ENCODE measurements around the gene PSMA6. TPM values are rescaled to one million over a fixed set of nuclear protein-coding genes. Genes with fewer than 3 reads are reported as not detected.

PSMA6 gene
- total RNA-seq, 6 experiments from 2014 or later, result 186 to 233 (median 222) TPM

DNA sequence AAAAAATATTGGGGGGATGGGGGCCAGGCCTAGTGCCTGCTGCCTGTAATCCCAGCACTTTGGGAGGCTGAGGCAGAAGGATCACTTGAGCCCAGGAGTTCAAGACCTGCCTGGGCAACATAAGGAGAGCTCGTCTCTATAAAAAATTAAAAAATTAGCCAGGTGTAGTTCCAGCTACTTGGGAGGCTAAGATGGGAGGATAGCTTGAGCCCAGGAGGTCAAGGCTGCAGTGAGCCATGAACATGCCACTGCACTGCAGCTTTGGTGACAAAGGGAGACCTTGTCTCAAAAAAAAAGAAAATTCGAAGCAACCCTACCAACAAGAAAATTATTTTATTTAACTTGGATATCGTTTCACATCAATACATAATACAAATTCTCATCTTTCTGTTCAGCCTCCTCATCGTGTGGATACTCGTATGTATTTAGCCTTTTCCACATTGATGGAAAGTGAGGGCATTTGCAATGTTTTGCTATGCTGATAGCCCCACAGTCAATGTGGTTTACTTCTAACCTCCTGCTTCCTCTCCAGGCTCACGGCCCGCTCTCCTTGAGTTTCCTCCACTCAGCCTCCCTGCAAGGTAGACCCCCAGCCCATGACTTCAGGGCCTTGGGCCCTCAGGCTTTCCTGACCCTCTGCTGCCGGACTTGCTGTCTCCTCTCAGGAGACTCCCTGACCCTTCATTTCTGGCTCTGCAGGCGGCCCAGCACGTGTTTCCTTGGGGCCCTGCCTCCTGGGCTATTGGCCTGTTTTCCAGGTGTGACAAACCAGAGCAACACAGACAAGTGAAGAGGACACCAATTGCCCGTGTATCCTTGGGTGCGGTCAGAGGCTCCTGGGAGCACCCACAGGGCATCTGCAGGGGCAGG lies 57.5 kb downstream of the PSMA6 start:
- Mint-ChIP-seq H3K4me1 (ENCODE audit: low read depth) (no peaks in the 10 kb centered on the region), H3K9me3 (no peaks in the 10 kb centered on the region), H3K27ac (no peak overlapping the region), H3K36me3 (ENCODE audit: low read depth) (no peaks in the 10 kb centered on the region), H3K27me3 (ENCODE audit: insufficient read depth) (peaks cover 7% of the 10 kb centered on the region), H3K4me3 (no peak overlapping the region)
- no peak for DNase-seq
- TF ChIP-seq, protein P1, sequence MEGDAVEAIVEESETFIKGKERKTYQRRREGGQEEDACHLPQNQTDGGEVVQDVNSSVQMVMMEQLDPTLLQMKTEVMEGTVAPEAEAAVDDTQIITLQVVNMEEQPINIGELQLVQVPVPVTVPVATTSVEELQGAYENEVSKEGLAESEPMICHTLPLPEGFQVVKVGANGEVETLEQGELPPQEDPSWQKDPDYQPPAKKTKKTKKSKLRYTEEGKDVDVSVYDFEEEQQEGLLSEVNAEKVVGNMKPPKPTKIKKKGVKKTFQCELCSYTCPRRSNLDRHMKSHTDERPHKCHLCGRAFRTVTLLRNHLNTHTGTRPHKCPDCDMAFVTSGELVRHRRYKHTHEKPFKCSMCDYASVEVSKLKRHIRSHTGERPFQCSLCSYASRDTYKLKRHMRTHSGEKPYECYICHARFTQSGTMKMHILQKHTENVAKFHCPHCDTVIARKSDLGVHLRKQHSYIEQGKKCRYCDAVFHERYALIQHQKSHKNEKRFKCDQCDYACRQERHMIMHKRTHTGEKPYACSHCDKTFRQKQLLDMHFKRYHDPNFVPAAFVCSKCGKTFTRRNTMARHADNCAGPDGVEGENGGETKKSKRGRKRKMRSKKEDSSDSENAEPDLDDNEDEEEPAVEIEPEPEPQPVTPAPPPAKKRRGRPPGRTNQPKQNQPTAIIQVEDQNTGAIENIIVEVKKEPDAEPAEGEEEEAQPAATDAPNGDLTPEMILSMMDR (IDR thresholded peaks at IDR 0.05), result no peak

DNA sequence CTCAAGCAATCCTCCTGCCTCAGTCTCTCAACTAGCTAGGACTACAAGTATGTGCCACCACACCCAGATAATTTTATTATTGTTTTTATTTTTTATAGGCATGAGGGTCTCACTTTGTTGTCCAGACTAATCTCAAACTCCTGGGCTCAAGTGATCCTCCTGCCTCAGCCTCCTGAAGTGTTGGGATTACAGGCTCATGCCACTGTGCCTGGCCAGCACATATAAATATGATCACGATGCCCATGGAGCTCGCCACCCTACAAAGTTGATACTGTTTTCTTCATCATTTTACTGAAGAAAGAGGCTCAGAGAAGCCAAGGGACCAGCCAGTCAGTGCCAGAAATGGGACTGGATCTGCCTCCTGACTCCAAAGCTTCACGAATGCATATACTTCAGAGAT lies 59.3 kb downstream of the PSMA6 start:
- TF ChIP-seq, protein P1 (IDR thresholded peaks at IDR 0.05), result no peak
- no peaks in the 10 kb centered on the region for H3K9me3 Mint-ChIP-seq
- H3K4me1 Mint-ChIP-seq (ENCODE audit: low read depth), result peaks cover 10% of the 10 kb centered on the region
- no peak overlapping the region for H3K4me3 Mint-ChIP-seq
- H3K27ac Mint-ChIP-seq, result no peak overlapping the region
- peaks cover 7% of the 10 kb centered on the region for H3K27me3 Mint-ChIP-seq (ENCODE audit: insufficient read depth)
- no peaks in the 10 kb centered on the region for H3K36me3 Mint-ChIP-seq (ENCODE audit: low read depth)
- DNase-seq, result no peak

DNA sequence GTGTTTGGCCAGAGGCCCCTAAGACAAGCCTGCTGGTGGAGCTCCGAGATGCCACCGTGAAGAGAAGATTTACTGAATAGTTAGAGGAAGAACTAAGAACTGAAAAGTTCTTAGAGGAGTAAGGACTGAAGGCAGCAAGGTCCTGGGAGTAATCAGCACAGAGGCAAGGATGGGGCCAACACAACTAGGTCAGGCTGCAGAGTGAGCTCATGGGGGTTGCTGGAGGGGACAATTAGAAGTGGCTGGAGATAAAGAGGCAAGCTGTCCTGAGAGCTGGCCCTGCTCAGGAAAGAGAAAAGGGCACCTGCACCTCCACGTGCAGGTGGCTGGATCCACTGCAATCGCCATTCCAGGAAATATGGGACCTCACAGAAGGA lies 59.7 kb downstream of the PSMA6 start:
- no peak for DNase-seq
- no peak overlapping the region for H3K4me3 Mint-ChIP-seq
- H3K36me3 Mint-ChIP-seq (ENCODE audit: low read depth), result no peaks in the 10 kb centered on the region
- peaks cover 7% of the 10 kb centered on the region for H3K27me3 Mint-ChIP-seq (ENCODE audit: insufficient read depth)
- TF ChIP-seq, protein P1 (IDR thresholded peaks at IDR 0.05), result no peak
- no peaks in the 10 kb centered on the region for H3K9me3 Mint-ChIP-seq
- no peak overlapping the region for H3K27ac Mint-ChIP-seq
- peaks cover 14% of the 10 kb centered on the region for H3K4me1 Mint-ChIP-seq (ENCODE audit: low read depth)

DNA sequence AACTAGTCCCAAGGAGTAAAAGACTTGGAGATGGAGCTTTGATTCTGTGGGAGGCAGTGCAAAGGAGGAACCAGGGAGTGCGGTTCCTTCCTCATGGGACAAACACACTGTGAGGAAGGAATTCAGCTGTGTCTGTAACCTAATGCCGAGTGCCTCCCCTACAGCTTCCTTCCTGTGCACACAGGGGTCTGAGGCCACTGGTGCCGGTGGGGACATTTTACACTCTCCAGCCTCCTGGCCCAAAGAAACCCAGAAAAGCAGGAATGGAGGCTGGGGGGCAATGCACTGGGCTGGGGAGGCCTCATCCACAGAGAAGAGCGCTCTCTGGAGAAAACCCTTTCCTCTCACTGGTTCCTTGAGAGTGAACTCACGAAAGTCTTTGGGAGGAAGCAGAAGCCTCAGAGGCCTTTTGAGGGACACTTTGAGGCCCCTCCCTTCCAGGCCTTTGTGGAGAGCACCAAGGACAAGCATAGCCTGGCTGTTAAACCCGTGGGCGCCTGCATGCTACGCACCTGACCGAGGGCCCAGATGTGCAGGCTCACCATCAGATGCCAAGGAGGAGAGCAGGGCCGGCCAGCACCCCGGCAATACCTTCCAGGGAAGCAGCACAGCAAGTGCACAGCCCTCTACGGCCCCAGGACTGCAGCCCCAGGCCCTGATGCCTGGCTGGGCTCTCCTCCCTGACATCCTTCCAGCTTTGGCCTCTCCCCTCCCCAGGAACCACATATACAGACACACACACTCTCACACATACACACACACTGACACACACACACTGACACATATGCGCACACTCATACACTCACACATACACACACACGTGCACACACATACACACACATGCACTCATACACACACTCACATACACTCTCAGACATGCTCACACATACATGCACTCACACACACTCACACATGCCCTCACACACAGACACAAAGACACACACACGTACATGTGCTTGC lies 60.4 kb downstream of the PSMA6 start:
- H3K4me1 Mint-ChIP-seq (ENCODE audit: low read depth), result peaks cover 18% of the 10 kb centered on the region
- H3K4me3 Mint-ChIP-seq, result no peak overlapping the region

More for the DNA sequence above, 60.4 kb downstream of the PSMA6 start:
- peaks cover 7% of the 10 kb centered on the region for H3K27me3 Mint-ChIP-seq (ENCODE audit: insufficient read depth)
- H3K36me3 Mint-ChIP-seq (ENCODE audit: low read depth), result no peaks in the 10 kb centered on the region
- DNase-seq, result no peak
- TF ChIP-seq, protein P1 (IDR thresholded peaks at IDR 0.05), result no peak
- H3K9me3 Mint-ChIP-seq, result no peaks in the 10 kb centered on the region
- no peak overlapping the region for H3K27ac Mint-ChIP-seq

All from HFFc6 (cell line).